Smooth muscle cell (in vitro differentiated cells): ENCODE data around the gene CDK14. TPM values are rescaled to one million over a fixed set of nuclear protein-coding genes. Genes with fewer than 3 reads are reported as not detected.

ENCODE experiments used
- DNase-seq: peaks from one replicate; lab custom pipeline; 2025; ENCODE audit not compliant: unreplicated experiment; lab: John Stamatoyannopoulos, UW
- H2AFZ ChIP-seq: fragments of 200-600 bp; sonication (generic); 2 replicates; pipeline ENCODE4 v1.6.0; 2016; ENCODE audit warnings: antibody characterized with exemption, low read depth, mild to moderate bottlenecking
- H3F3A ChIP-seq: fragments of 200-600 bp; sonication (generic); 2 replicates; pipeline ENCODE4 v1.6.0; 2017; ENCODE audit warnings: antibody characterized with exemption, low read depth
- H3K27ac ChIP-seq: fragments of 200-600 bp; sonication (generic); 2 replicates; pipeline ENCODE4 v1.5.1; 2016; ENCODE audit warnings: low read depth, mild to moderate bottlenecking
- H3K27me3 ChIP-seq: fragments of 200-600 bp; sonication (generic); 2 replicates; pipeline ENCODE4 v1.6.1; 2016; ENCODE audit warnings: low read depth, mild to moderate bottlenecking
- H3K36me3 ChIP-seq: fragments of 200-600 bp; sonication (generic); 2 replicates; pipeline ENCODE4 v1.5.1; 2016; ENCODE audit warnings: low read depth
- H3K4me1 ChIP-seq: fragments of 200-600 bp; sonication (generic); 2 replicates; pipeline ENCODE4 v1.5.1; 2016; ENCODE audit warnings: low read depth
- H3K4me2 ChIP-seq: fragments of 200-600 bp; sonication (generic); 2 replicates; pipeline ENCODE4 v1.6.0; 2016; ENCODE audit warnings: mild to moderate bottlenecking
- H3K4me3 ChIP-seq: fragments of 200-600 bp; sonication (generic); 2 replicates; pipeline ENCODE4 v1.5.1; 2016; ENCODE audit warnings: mild to moderate bottlenecking
- H3K79me2 ChIP-seq: fragments of 200-600 bp; sonication (generic); 2 replicates; pipeline ENCODE4 v1.6.0; 2016; ENCODE audit warnings: low read depth, mild to moderate bottlenecking
- H3K9ac ChIP-seq: fragments of 200-600 bp; sonication (generic); 2 replicates; pipeline ENCODE4 v1.6.0; 2016; ENCODE audit warnings: low read depth
- H3K9me3 ChIP-seq: fragments of 200-600 bp; sonication (generic); replicated peaks from 2 replicates; pipeline ENCODE4 v1.5.1; 2016; ENCODE audit warnings: low read depth
- H4K20me1 ChIP-seq: fragments of 200-600 bp; sonication (generic); 2 replicates; pipeline ENCODE4 v1.6.0; 2016; ENCODE audit warnings: low read depth
- WGBS: methylation state at CpG from one replicate; pipeline ENCODE4 v1.1.7; 2016; ENCODE audit warnings: low lambda C conversion rate; 5-methylcytosine and 5-hydroxymethylcytosine counted together
- polyA plus RNA-seq: library from polyadenylated mRNA; unstranded; fragments of >200 nt; fragmentation: Nextera tagmentation; extraction: Ambion mirVana; gene quantifications from 2 replicates; pipeline ENCODE4 v1.2.1, GENCODE V29; 2016
- total RNA-seq: library from RNA; depleted of rRNA; stranded (reverse); fragments of >200 nt; gene quantifications from 2 replicates; pipeline ENCODE4 v1.2.3, GENCODE V29; 2014
- TF ChIP-seq, protein P1 (sequence below): fragments of 200-600 bp; sonication (generic); IDR thresholded peaks from 2 replicates; pipeline ENCODE4 v1.5.1; 2017; ENCODE audit warnings: borderline replicate concordance, mild to moderate bottlenecking, antibody characterized with exemption; ENCODE audit not compliant: insufficient read depth, poor library complexity, severe bottlenecking

The CDK14 gene
- total and polyA plus RNA-seq, 2 experiments from 2014 or later, result 4.1 to 5.3 TPM

DNA sequence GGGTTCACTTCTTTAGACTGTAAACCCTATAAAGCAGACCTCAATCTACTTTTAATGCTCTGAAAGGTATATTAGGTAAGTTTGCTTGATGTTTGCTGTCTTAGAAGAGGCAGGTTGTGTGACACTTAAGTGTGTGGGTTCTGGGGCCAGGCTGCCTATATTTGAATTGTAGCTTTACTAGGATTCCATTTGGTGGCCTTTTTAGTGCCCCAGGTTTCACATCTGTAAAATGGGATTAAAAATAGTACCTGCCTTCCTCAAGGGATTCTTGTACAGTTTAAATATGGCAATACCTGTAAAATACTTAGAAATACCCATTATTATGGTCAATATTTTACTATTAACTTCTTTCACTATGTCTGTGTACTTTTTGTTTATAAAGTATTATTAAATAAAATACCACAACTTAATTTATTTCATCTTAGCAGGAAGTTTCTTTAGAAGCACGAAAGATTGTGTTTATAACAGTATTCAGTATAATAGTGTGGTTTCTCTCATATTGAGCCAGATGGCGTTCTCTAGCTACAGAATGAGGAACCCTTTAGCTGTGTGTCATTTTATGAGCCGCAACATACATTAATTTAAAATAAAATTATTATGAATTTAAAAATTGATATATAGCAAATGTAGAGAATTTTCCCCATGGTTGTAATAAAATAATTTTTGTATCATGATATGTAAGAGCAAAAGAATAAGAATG, 94.2 kb downstream of the CDK14 start:
- Histone ChIP-seq H3K79me2 (peaks cover 5% of the 10 kb centered on the region), H3K36me3 (no peaks in the 10 kb centered on the region), H4K20me1 (no peaks in the 10 kb centered on the region), H3K9ac (no peak overlapping the region), H3K27me3 (no peaks in the 10 kb centered on the region), H3K4me2 (no peak overlapping the region), H3K9me3 (no peaks in the 10 kb centered on the region), H3K4me3 (no peak overlapping the region), H3K27ac (no peak overlapping the region), H3F3A (no peaks in the 10 kb centered on the region), H2AFZ (no peak overlapping the region), H3K4me1 (peaks cover 15% of the 10 kb centered on the region)
- TF ChIP-seq, protein P1, sequence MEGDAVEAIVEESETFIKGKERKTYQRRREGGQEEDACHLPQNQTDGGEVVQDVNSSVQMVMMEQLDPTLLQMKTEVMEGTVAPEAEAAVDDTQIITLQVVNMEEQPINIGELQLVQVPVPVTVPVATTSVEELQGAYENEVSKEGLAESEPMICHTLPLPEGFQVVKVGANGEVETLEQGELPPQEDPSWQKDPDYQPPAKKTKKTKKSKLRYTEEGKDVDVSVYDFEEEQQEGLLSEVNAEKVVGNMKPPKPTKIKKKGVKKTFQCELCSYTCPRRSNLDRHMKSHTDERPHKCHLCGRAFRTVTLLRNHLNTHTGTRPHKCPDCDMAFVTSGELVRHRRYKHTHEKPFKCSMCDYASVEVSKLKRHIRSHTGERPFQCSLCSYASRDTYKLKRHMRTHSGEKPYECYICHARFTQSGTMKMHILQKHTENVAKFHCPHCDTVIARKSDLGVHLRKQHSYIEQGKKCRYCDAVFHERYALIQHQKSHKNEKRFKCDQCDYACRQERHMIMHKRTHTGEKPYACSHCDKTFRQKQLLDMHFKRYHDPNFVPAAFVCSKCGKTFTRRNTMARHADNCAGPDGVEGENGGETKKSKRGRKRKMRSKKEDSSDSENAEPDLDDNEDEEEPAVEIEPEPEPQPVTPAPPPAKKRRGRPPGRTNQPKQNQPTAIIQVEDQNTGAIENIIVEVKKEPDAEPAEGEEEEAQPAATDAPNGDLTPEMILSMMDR, result no peak
- no peak for DNase-seq
- 98% methylated on average over 3 of the region's 3 CpGs for WGBS

DNA sequence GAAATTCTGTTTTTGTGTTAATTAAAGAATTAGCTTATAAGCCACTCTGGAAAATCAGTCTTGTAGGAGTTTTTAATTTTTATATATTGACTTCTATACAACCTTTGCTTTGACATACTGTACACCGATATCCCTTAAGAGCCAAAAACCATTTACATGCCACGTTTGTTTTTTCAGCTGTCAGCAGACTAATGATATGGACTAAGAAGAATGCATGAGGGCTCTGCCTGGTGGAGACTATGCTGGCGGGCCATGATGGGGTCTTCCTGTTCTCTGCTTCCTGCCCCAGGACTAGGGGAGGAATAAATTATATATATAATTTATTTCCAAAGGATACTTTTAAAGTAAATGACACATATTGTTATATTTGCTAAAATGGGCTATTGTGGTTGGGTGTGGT, 96.3 kb downstream of the CDK14 start:
- H3K36me3 ChIP-seq, result no peaks in the 10 kb centered on the region
- peaks cover 12% of the 10 kb centered on the region for H3K4me1 ChIP-seq
- H3K9me3 ChIP-seq, result no peaks in the 10 kb centered on the region
- whole genome bisulfite sequencing, result 68% methylated on average over 3 of the region's 3 CpGs
- H3K4me3 ChIP-seq, result no peak overlapping the region
- H3K4me2 ChIP-seq, result no peak overlapping the region
- peaks cover 5% of the 10 kb centered on the region for H3K79me2 ChIP-seq
- no peaks in the 10 kb centered on the region for H3F3A ChIP-seq
- H2AFZ ChIP-seq, result no peak overlapping the region
- no peaks in the 10 kb centered on the region for H3K27me3 ChIP-seq
- H3K27ac ChIP-seq, result no peak overlapping the region
- no peaks in the 10 kb centered on the region for H4K20me1 ChIP-seq
- no peak for DNase-seq
- TF ChIP-seq, protein P1, result no peak
- no peak overlapping the region for H3K9ac ChIP-seq

DNA sequence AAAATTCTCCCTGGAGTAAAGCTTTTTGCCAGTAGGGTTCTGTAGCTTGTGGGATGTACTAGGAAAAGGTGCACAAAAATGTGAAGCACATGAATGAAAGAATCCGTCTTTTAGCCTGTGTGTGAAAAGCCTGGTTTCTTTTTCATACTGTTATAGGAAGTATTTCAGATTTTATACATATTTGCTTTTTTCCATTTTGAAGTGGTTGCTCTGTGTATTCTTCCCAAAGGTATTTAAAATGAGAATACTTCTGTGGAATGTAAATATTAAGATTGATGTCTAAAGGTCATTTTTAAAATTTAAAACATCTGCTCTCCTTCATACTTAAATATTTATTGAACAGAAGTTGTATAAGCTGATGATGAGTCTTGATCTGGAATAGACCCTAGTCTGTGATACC, 96.8 kb downstream of the CDK14 start:
- DNase-seq, result no peak
- H3F3A ChIP-seq, result no peaks in the 10 kb centered on the region
- H2AFZ ChIP-seq, result no peak overlapping the region
- H3K4me3 ChIP-seq, result no peak overlapping the region
- H3K4me1 ChIP-seq, result peaks cover 12% of the 10 kb centered on the region
- no peak overlapping the region for H3K4me2 ChIP-seq
- TF ChIP-seq, protein P1, result no peak
- no peaks in the 10 kb centered on the region for H3K36me3 ChIP-seq
- peaks cover under 1% of the 10 kb centered on the region for H3K79me2 ChIP-seq
- H3K9ac ChIP-seq, result no peak overlapping the region
- H4K20me1 ChIP-seq, result no peaks in the 10 kb centered on the region
- 96% methylated on average over 1 of the region's 1 CpG for WGBS
- no peaks in the 10 kb centered on the region for H3K9me3 ChIP-seq
- no peak overlapping the region for H3K27ac ChIP-seq
- H3K27me3 ChIP-seq, result no peaks in the 10 kb centered on the region

DNA sequence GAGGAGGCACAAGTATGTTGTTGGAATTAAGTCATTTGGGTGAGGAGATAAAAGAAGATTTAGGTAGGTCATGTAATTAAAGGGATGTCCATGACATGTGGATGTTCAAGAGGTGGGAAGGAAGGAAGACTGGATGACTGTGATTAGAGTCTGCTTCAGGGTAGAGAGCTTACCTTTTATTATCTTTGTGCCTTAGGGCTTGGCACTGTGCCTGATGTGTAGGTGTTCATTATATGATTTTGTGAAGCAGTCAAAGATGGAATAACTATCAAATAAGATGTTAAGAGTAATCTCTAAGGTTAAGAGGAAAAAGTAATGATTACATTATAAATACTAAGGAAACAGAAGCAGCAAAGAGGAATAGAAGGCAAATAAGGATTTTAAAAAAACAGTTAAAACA, 97.8 kb downstream of the CDK14 start:
- no peak for DNase-seq
- Histone ChIP-seq H4K20me1 (no peaks in the 10 kb centered on the region), H3K9ac (no peak overlapping the region), H3K4me2 (no peak overlapping the region), H3K79me2 (no peaks in the 10 kb centered on the region), H3K9me3 (no peaks in the 10 kb centered on the region), H2AFZ (no peak overlapping the region), H3K27me3 (no peaks in the 10 kb centered on the region), H3F3A (no peaks in the 10 kb centered on the region), H3K4me3 (no peak overlapping the region), H3K36me3 (no peaks in the 10 kb centered on the region), H3K27ac (no peak overlapping the region), H3K4me1 (peaks cover 6% of the 10 kb centered on the region)
- TF ChIP-seq, protein P1, result no peak
